SK-N-SH (cell line): ENCODE measurements around the gene PLGRKT. TPM values are rescaled to one million over a fixed set of nuclear protein-coding genes. Genes with fewer than 3 reads are reported as not detected.

ENCODE experiments used
- CTCF ChIA-PET: fragments of 300-600, 350-600 bp; formaldehyde crosslinking; extraction: SDS; loops from one replicate; lab custom pipeline; 2021; lab: Yijun Ruan, JAX
- POLR2A ChIA-PET: fragments of 350-600 bp; sonication (Branson Sonifier 250); formaldehyde crosslinking; extraction: SDS; loops from one replicate; lab custom pipeline; 2020; ENCODE audit warnings: antibody characterized with exemption, inconsistent platforms; lab: Yijun Ruan, JAX
- DNase-seq: peaks from one replicate; pipeline ENCODE4 v3.0.0; 2012
- H2AFZ ChIP-seq: fragments of 200-600 bp; sonication (generic); 2 replicates; pipeline ENCODE4 v1.8.1; 2016; ENCODE audit warnings: antibody characterized with exemption, mild to moderate bottlenecking, low read depth
- H3F3A ChIP-seq: fragments of 200-600 bp; sonication (generic); replicated peaks from 2 replicates; pipeline ENCODE3; 2016; ENCODE audit warnings: antibody characterized with exemption, mild to moderate bottlenecking; ENCODE audit not compliant: insufficient read depth
- H3K27ac ChIP-seq, 2 experiments: fragments of 200-500 bp in 1 of 2; fragments of 200-600 bp in 1 of 2; sonication (Bioruptor generic) in 1 of 2; sonication (generic), shearing (Covaris generic) in 1 of 2; 2 replicates each; pipeline versions ENCODE4 v1.5.1 to v1.6.1; 2014 to 2016; ENCODE audit warnings: low read depth in 2 of 2, inconsistent platforms in 1 of 2, low read length in 1 of 2, mild to moderate bottlenecking in 1 of 2, mixed read lengths in 1 of 2
- H3K27me3 ChIP-seq: fragments of 200-600 bp; sonication (generic), shearing (Covaris generic); 2 replicates; pipeline ENCODE4 v1.6.1; 2016; ENCODE audit warnings: mixed run types; ENCODE audit not compliant: insufficient read depth
- H3K36me3 ChIP-seq, 2 experiments: fragments of 200-500 bp in 1 of 2; fragments of 200-600 bp in 1 of 2; sonication (Bioruptor generic) in 1 of 2; sonication (generic) in 1 of 2; replicated peaks in 1 of 2; 2 replicates each; pipeline versions ENCODE3 to v1.5.1; 2014 to 2016; ENCODE audit warnings: low read length in 1 of 2, mild to moderate bottlenecking in 1 of 2; ENCODE audit not compliant: insufficient read depth in 2 of 2, control insufficient read depth in 1 of 2
- H3K4me1 ChIP-seq, 2 experiments: fragments of 200-500 bp in 1 of 2; fragments of 200-600 bp in 1 of 2; sonication (Bioruptor generic) in 1 of 2; sonication (generic), shearing (Covaris generic) in 1 of 2; 2 replicates each; pipeline versions ENCODE4 v1.5.1 to v1.6.1; 2014 to 2016; ENCODE audit warnings: low read depth in 1 of 2, low read length in 1 of 2, mixed run types in 1 of 2; ENCODE audit not compliant: insufficient read depth in 2 of 2, control insufficient read depth in 1 of 2
- H3K4me2 ChIP-seq: fragments of 200-600 bp; sonication (generic), shearing (Covaris generic); 2 replicates; pipeline ENCODE4 v1.6.1; 2017; ENCODE audit warnings: mixed run types
- H3K4me3 ChIP-seq, 2 experiments: fragments of 200-500 bp in 1 of 2; fragments of 200-600 bp in 1 of 2; sonication (Bioruptor generic) in 1 of 2; sonication (generic), shearing (Covaris generic) in 1 of 2; 2 replicates each; pipeline versions ENCODE4 v1.5.1 to v1.8.1; 2014 to 2016; ENCODE audit warnings: low read depth in 2 of 2, inconsistent platforms in 1 of 2, low read length in 1 of 2, mild to moderate bottlenecking in 1 of 2, mixed read lengths in 1 of 2, moderate library complexity in 1 of 2
- H3K79me2 ChIP-seq: fragments of 200-600 bp; sonication (generic); 2 replicates; pipeline ENCODE4 v1.8.1; 2017; ENCODE audit warnings: mild to moderate bottlenecking; ENCODE audit not compliant: insufficient read depth
- H3K9ac ChIP-seq: fragments of 200-600 bp; sonication (generic); 2 replicates; pipeline ENCODE4 v1.6.1; 2017; ENCODE audit warnings: mixed run types
- H3K9me2 ChIP-seq: fragments of 200-600 bp; sonication (generic); 2 replicates; pipeline ENCODE4 v1.6.1; 2017; ENCODE audit warnings: mixed run types
- H3K9me3 ChIP-seq: fragments of 200-600 bp; sonication (generic); 2 replicates; pipeline ENCODE4 v1.6.1; 2017; ENCODE audit warnings: mixed run types, mild to moderate bottlenecking, moderate library complexity
- H4K20me1 ChIP-seq: fragments of 200-600 bp; sonication (generic); 2 replicates; pipeline ENCODE4 v1.6.1; 2017; ENCODE audit warnings: mild to moderate bottlenecking, mixed run types; ENCODE audit not compliant: insufficient read depth
- CTCF ChIP-seq: fragments of 200-600 bp; sonication (generic); IDR thresholded peaks from 2 replicates; pipeline ENCODE4 v1.6.1; 2017; ENCODE audit warnings: antibody characterized with exemption, mild to moderate bottlenecking, moderate library complexity
- FOSL2 ChIP-seq: IDR thresholded peaks from 2 replicates; pipeline ENCODE4 v1.4.0; 2012; ENCODE audit warnings: low read depth, mild to moderate bottlenecking, moderate library complexity, borderline replicate concordance
- FOXM1 ChIP-seq: IDR thresholded peaks from 2 replicates; pipeline ENCODE4 v1.4.0; 2012; ENCODE audit warnings: low read depth, mild to moderate bottlenecking
- REST ChIP-seq: IDR thresholded peaks from 2 replicates; pipeline ENCODE4 v1.6.1; 2012; ENCODE audit warnings: mild to moderate bottlenecking, low read depth, low read length, moderate library complexity
- RFX5 ChIP-seq: IDR thresholded peaks from 2 replicates; pipeline ENCODE4 v1.6.1; 2012; ENCODE audit warnings: mild to moderate bottlenecking, improper control_type of control experiment, low read length
- RXRA ChIP-seq: IDR thresholded peaks from 2 replicates; pipeline ENCODE4 v1.4.0; 2012; ENCODE audit warnings: low read depth, mild to moderate bottlenecking, borderline replicate concordance
- SIN3A ChIP-seq: IDR thresholded peaks from 2 replicates; pipeline ENCODE4 v1.6.1; 2012; ENCODE audit warnings: low read depth, mild to moderate bottlenecking, low read length, moderate library complexity, borderline replicate concordance
- SMC3 ChIP-seq: IDR thresholded peaks from 2 replicates; pipeline ENCODE4 v1.6.1; 2012; ENCODE audit warnings: low read depth, low read length, improper control_type of control experiment
- TAF1 ChIP-seq: IDR thresholded peaks from 2 replicates; pipeline ENCODE4 v1.6.1; 2012; ENCODE audit warnings: low read depth, mild to moderate bottlenecking, low read length, moderate library complexity, borderline replicate concordance
- TCF12 ChIP-seq: IDR thresholded peaks from 2 replicates; pipeline ENCODE4 v1.4.0; 2012
- TEAD4 ChIP-seq: IDR thresholded peaks from 2 replicates; pipeline ENCODE4 v1.4.0; 2012; ENCODE audit warnings: mild to moderate bottlenecking, borderline replicate concordance; ENCODE audit not compliant: insufficient read depth
- USF1 ChIP-seq: IDR thresholded peaks from 2 replicates; pipeline ENCODE4 v1.4.0; 2012; ENCODE audit warnings: low read depth, borderline replicate concordance
- YY1 ChIP-seq: IDR thresholded peaks from 2 replicates; pipeline ENCODE4 v1.4.0; 2012; ENCODE audit warnings: low read depth, mild to moderate bottlenecking
- ZBTB33 ChIP-seq: IDR thresholded peaks from 2 replicates; pipeline ENCODE4 v1.4.0; 2012; ENCODE audit warnings: low read depth, borderline replicate concordance
- WGBS: methylation state at CpG from one replicate; pipeline ENCODE4 v1.1.6; 2017; ENCODE audit warnings: low lambda C conversion rate; 5-methylcytosine and 5-hydroxymethylcytosine counted together
- polyA plus RNA-seq, 3 experiments: library from polyadenylated mRNA; depleted of rRNA; stranded (reverse); fragments of >200 nt; gene quantifications; 2 replicates each; pipeline ENCODE4 v1.2.3, GENCODE V29; 2012

The PLGRKT gene
- polyA plus RNA-seq, 1 of the 3 experiments (the other 2 are of a cell fraction): 11.4 TPM

DNA sequence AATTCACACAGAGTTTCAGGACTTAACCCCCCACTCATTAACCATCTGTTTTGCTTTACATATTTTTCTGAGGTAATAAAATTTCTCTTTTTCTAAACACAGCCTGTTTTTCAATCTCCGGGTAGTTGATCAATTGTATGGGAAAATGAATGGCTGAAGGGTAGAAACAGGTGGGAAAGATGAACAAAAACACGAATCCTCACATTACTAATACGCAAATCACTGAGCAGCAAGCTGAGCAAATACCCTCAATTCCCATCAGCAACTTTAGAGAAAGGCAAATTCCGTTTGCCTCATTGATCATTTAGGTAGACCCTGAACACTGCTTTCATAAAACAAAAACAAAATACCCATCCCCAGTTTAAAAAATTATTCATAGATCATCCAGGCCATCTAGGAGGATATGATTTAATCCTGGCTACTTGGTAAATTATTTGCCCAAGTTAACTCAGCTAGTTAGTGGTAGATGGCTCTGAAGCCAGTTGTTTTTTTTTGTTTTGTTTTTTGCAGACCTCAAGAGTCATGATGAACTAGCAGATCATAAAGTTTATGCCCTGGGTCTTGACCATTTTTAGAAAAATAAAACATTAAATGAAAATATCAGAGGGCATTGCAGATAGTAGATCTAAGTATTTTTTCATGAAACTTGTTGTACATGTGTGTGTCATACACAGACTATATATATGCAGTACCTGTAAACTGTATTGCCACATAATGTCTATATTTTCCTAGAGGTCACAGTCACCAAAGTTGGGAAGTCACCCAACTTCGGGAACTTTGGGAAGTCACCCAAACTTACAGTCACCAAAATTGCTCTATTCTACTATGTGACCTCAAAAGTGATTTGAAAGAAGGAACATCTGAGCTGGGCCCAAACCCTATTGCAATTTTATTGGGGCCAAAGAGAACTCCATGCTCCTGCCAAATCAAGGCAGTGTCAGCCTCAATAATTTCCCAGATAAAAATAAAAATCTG is 11.0 kb upstream of the PLGRKT start:
- no peak for TF ChIP-seq ZBTB33
- no peak for TF ChIP-seq TAF1
- no peak for TF ChIP-seq REST
- TF ChIP-seq SMC3: no peak
- TF ChIP-seq TCF12: no peak
- no peak for TF ChIP-seq USF1
- TF ChIP-seq CTCF: no peak
- TF ChIP-seq FOSL2: no peak
- no peak for TF ChIP-seq RXRA
- TF ChIP-seq FOXM1: no peak
- TF ChIP-seq SIN3A: no peak
- no peak for TF ChIP-seq RFX5
- no peak for TF ChIP-seq TEAD4
- TF ChIP-seq YY1: no peak
- WGBS: 84% methylated on average over 5 of the region's 5 CpGs
- Histone ChIP-seq H3F3A (peaks cover 29% of the 10 kb centered on the region), H3K36me3 (no peaks in the 10 kb centered on the region), H3K79me2 (peaks cover 47% of the 10 kb centered on the region), H3K9ac (no peak overlapping the region), H2AFZ (peak overlapping the region; percentile 88; the same call in 1 of the 2 replicates), H3K4me3 (no peak overlapping the region), H3K4me1 (peaks cover 5 to 18% of the 10 kb centered on the region in 2 experiments; a peak in 3 of 4 replicates), H4K20me1 (no peaks in the 10 kb centered on the region), H3K9me3 (no peaks in the 10 kb centered on the region), H3K9me2 (no peaks in the 10 kb centered on the region), H3K4me2 (peak overlapping the region; percentile 78), H3K27ac (peak overlapping the region in 1 of 2 experiments; percentile 75; a peak in 1 of 4 replicates), H3K27me3 (no peaks in the 10 kb centered on the region)
- no peak for DNase-seq
- ChIA-PET POLR2A (no interaction called here), CTCF (interaction anchor here (0.7 to 4.5 kb wide), 13 partner anchors 9 to 844 kb away, joined by 3 to 51 read pairs (median 4); partner anchors contain the start of genes PLGRKT and RCL1)
